ENCODE results near the gene ENSA.
A peak's percentile ranks its signal among the peaks of the same experiment; 100 is the strongest.
"Not testable (repeated sequence)": the region's sequence is repeated elsewhere in the genome, so short reads cannot be mapped to it uniquely, and the experiment has no call there.

The ENSA gene

GRCh38 chr1:150629115-150629928 lies at the start of gene ENSA:
ENSA (minus strand) TSS chr1:150629612; CDS start chr1:150629470, 142 bp downstream.
- peak; percentile 79 for FAIRE-seq
- TF ChIP-seq POLR2A (IDR thresholded peaks at IDR 0.05; ENCODE audit: low read depth, low read length) = peak; percentile 52
- DNase-seq (ENCODE audit: insufficient read length, low spot score) = peak; percentile 89

GRCh38 chr1:150678988-150679387 lies 49.6 kb upstream of the ENSA start:
- DNase-seq (ENCODE audit: insufficient read length, low spot score) (no peak), FAIRE-seq (no peak)
- TF ChIP-seq POLR2A (IDR thresholded peaks at IDR 0.05; ENCODE audit: low read depth, low read length) = no peak

GRCh38 chr1:150674881-150675280 lies 45.5 kb upstream of the ENSA start:
- TF ChIP-seq POLR2A (IDR thresholded peaks at IDR 0.05; ENCODE audit: low read depth, low read length) = no peak
- DNase-seq (ENCODE audit: insufficient read length, low spot score) (no peak), FAIRE-seq (no peak)

- FAIRE-seq = no peak
- no peak for DNase-seq (ENCODE audit: insufficient read length, low spot score)
- no peak for TF ChIP-seq POLR2A (IDR thresholded peaks at IDR 0.05; ENCODE audit: low read depth, low read length)
Measured at GRCh38 chr1:150663321-150663720, 33.9 kb upstream of the ENSA start.

DNA sequence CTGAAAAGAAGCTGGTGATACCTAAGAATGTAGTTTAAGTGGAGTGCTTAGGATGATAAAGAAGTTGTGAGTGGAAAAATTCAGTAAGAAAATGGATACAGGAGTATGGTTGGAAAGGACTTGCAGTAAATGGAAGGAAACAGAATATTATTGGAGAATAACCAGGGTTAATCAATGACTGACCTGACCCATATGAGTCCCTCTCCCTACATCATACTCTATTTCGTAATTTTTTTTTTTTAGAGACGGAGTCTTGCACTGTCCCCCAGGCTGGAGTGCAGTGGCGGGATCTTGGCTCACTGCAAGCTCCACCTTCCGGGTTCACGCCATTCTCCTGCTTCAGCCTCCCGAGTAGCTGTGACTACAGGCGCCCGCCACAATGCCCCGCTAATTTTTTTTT lies 33.4 kb upstream of the ENSA start:
- DNase-seq (ENCODE audit: insufficient read length, low spot score) = no peak
- FAIRE-seq = no peak
- no peak for TF ChIP-seq POLR2A (IDR thresholded peaks at IDR 0.05; ENCODE audit: low read depth, low read length)

DNA sequence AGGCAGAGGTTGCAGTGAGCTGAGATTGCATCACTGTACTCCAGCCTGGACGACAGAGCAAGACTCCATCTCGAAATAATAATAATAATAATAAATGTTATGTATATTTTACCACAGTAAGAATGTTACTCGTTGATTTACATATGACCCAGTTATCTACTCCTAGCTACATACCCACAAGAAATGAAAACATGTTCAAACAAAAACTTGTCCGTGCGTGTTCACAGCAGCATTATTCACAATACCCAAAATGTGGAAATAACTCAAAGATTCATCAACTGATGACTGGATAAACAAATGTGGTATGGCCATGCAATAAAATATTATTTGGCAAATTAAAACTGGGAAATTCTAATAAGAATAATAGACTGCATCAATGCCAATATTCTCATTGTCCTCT lies 31.7 kb upstream of the ENSA start:
- no peak for FAIRE-seq
- TF ChIP-seq POLR2A (IDR thresholded peaks at IDR 0.05; ENCODE audit: low read depth, low read length) = no peak
- DNase-seq (ENCODE audit: insufficient read length, low spot score) = no peak

DNA sequence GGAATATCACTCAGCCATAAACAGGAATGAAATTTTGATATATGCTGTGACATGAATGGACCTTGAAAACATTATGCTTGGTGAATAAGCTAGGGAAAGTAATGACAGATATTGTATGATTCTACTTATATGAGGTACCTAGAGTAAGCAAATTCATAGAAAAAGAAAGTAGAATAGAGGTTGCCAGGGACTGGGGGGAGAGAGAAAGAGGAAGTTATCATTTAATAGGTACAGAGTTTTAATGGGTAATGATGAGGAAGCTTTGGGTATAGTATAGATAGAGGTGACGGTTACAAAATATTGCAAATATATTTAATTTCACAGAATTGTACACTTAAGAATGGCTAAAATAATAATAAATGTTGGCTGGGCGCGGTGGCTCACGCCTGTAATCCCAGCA lies 31.2 kb upstream of the ENSA start:
- TF ChIP-seq POLR2A (IDR thresholded peaks at IDR 0.05; ENCODE audit: low read depth, low read length) = no peak
- DNase-seq (ENCODE audit: insufficient read length, low spot score) (no peak), FAIRE-seq (no peak)

DNA sequence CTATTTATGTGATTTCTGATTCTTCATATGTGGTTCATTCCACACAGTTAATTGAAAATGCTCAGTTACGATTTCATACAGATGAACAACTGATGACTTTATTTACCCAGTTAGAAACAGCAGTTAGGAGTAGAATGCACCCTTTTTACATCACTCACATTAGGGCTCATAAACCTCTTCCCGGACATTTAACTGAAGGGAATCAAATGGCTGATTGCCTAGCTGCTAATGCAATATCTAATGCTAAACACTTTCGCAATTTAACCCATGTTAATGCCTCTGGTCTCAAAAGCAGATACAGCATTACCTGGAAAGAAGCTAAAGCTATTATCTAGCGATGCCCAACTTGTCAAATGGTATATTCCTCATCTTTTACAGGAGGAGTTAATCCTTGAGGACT lies 27.7 kb upstream of the ENSA start:
- not testable (repeated sequence) for DNase-seq (ENCODE audit: insufficient read length, low spot score); FAIRE-seq

DNA sequence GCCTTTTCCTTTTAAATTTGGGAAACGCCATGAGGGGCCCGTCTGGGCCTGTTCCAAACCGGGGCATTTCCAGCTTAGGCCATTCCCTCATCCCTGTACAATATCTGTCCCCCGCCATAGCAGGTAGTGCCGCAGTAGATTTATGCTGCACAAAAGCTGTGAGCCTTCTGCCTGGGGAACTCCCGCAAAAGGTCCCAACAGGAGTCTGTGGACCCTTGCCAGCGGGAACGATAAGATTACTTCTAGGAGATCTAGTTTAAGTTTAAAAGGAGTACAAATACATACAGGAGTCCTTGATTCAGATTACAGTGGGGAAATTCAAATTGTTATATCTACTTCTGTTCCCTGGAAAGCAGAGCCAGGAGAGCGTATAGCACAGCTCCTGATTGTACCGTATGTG lies 25.2 kb upstream of the ENSA start:
- not testable (repeated sequence) for FAIRE-seq; DNase-seq (ENCODE audit: insufficient read length, low spot score)

DNA sequence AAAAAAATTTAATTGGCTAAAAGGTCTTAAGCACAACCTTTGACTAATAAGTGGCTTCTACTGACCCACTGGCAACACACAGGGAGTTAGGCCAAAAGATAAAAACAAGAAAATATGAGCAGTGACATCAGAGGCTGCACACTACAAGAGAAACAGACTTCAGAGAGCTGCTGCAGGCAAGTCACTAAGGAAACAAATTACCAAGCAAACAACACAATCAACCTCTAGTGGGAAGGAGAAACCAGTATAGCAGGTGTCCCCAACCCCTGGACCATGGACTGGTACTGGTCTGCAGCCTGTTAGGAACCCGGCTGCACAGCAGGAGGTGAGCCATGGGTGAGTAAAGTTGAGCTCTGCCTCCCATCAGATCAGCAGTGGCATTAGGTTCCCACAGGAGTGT lies 20.8 kb upstream of the ENSA start:
- no peak for DNase-seq (ENCODE audit: insufficient read length, low spot score)
- TF ChIP-seq POLR2A (IDR thresholded peaks at IDR 0.05; ENCODE audit: low read depth, low read length) = no peak

GRCh38 chr1:150649441-150650075 lies 20.1 kb upstream of the ENSA start:
- TF ChIP-seq POLR2A (IDR thresholded peaks at IDR 0.05; ENCODE audit: low read depth, low read length) = no peak
- FAIRE-seq (no peak), DNase-seq (ENCODE audit: insufficient read length, low spot score) (no peak)

More for the DNA sequence above, 20.8 kb upstream of the ENSA start:
- no peak for FAIRE-seq

DNA sequence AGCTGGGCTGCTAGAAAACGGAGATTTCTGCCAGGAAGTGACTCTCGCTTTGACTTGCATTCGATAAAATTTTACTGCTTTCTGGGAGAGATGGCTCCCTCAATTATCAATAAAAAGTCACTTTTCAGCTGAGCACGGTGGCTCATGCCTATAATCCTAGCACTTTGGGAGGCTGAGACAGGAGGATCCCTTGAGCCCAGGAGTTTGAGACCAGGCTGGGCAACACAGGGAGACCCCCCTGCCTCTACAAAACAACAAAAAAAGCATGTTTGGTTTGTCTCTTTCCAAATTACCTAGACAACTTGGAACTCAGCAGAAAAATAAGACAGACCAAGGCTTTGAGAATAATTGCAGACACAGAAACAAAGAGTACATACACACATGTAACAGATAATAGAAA lies 12.9 kb upstream of the ENSA start:
- no peak for FAIRE-seq
- DNase-seq (ENCODE audit: insufficient read length, low spot score) = no peak
- TF ChIP-seq POLR2A (IDR thresholded peaks at IDR 0.05; ENCODE audit: low read depth, low read length) = no peak

GRCh38 chr1:150641126-150641815 lies 11.9 kb upstream of the ENSA start:
- not testable (repeated sequence) for FAIRE-seq; DNase-seq (ENCODE audit: insufficient read length, low spot score)

- FAIRE-seq; DNase-seq (ENCODE audit: insufficient read length, low spot score): not testable (repeated sequence)
Measured at GRCh38 chr1:150638430-150638829, 9.0 kb upstream of the ENSA start.

DNA sequence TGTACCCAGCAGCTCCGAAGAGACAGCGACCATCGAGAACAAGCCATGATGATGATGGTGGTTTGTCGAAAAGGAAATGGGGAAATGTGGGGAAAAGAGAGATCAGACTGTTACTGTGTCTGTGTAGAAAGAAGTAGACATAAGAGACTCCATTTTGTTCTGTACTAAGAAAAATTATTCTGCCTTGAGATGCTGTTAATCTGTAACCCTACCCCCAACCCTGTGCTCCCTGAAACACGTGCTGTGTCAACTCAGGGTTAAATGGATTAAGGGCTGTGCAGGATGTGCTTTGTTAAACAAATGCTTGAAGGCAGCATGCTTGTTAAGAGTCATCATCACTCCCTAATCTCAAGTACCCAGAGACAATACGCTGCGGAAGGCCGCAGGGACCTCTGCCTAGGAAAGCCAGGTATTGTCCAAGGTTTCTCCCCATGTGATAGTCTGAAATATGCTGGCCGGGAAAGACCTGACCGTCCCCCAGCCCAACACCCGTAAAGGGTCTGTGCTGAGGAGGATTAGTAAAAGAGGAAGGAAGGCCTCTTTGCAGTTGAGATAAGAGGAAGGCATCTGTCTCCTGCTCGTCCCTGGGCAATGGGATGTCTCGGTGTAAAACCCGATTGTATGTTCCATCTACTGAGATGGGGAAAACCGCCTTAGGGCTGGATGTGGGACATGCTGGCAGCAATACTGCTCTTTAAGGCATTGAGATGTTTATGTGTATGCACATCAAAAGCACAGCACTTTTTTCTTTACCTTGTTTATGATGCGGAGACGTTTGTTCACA lies 5.6 kb upstream of the ENSA start:
- not testable (repeated sequence) for FAIRE-seq; DNase-seq (ENCODE audit: insufficient read length, low spot score)
